Activated CD8-positive, alpha-beta T cell treated with anti-CD3 and anti-CD28 coated beads, Interleukin-2, amount 10 ng/mL, durations not matched to agents 7 days and 5 days (primary cell): ENCODE results near the gene ACSL1. TPM values are rescaled to one million over a fixed set of nuclear protein-coding genes. Genes with fewer than 3 reads are reported as not detected.
A peak's percentile ranks its signal among the peaks of the same experiment; 100 is the strongest.

Experiments used
- ATAC-seq: fragments of 150-1000 bp; cut with Tn5 transposase; one replicate; pipeline ENCODE4 v1.10.0; 2021; ENCODE audit warnings: moderate library complexity
- CTCF ChIA-PET: fragments of 350-600 bp; sonication (Branson Sonifier 250); formaldehyde crosslinking; loops from one replicate; lab custom pipeline; 2021; ENCODE audit warnings: antibody characterized with exemption; lab: Charles Lee
- POLR2A ChIA-PET: fragments of 350-600 bp; sonication (Branson Sonifier 250); formaldehyde crosslinking; loops from one replicate; lab custom pipeline; 2021; ENCODE audit warnings: antibody characterized with exemption; lab: Charles Lee
- DNase-seq: peaks from one replicate; pipeline ENCODE4 v3.0.0-alpha.2; 2020
- H3K27ac Mint-ChIP-seq: one replicate; pipeline ENCODE4 v1.8.0; 2021; ENCODE audit warnings: mild to moderate bottlenecking, mixed read lengths
- H3K27me3 Mint-ChIP-seq: one replicate; pipeline ENCODE4 v1.8.0; 2021; ENCODE audit warnings: low read depth, mixed read lengths
- H3K36me3 Mint-ChIP-seq: one replicate; pipeline ENCODE4 v1.8.0; 2021; ENCODE audit warnings: low read depth, mixed read lengths
- H3K4me1 Mint-ChIP-seq: one replicate; pipeline ENCODE4 v1.8.0; 2021; ENCODE audit warnings: low read depth, mixed read lengths
- H3K4me3 Mint-ChIP-seq: one replicate; pipeline ENCODE4 v1.8.0; 2021; ENCODE audit warnings: mild to moderate bottlenecking, mixed read lengths
- H3K9me3 Mint-ChIP-seq: one replicate; pipeline ENCODE4 v1.8.0; 2022; ENCODE audit warnings: mixed read lengths; ENCODE audit not compliant: insufficient read depth
- total RNA-seq, 2 experiments: library from RNA; stranded (reverse); gene quantifications; one replicate each; pipeline ENCODE4 v1.2.3, GENCODE V29; 2021

Gene ACSL1
- total RNA-seq, 2 experiments from 2014 or later: 7.5 to 8.7 TPM

DNA sequence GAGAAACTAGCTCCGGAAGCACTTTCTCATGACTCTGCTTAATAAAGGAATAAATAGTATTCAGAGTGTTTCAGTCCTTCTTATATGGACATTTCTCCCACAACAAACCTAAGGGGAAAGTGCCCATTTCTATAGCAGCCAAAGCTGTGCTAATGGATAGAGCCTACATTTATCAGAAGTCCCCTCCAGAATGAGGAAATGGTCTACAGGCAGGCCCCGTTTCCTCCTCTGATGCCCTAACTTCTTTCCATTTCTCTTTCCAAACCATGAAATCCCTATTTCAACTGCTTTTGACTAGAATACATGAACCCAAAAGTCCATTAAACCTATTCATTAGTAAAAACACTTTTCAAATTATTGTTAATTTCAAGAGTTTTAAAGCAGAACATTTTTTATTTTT is 4.5 kb downstream of the ACSL1 start:
- Mint-ChIP-seq H3K36me3 (no peaks in the 10 kb centered on the region), H3K4me1 (peaks cover 40% of the 10 kb centered on the region), H3K27ac (no peak overlapping the region), H3K4me3 (no peak overlapping the region), H3K9me3 (no peaks in the 10 kb centered on the region), H3K27me3 (no peaks in the 10 kb centered on the region)
- POLR2A ChIA-PET: interaction anchor here (0.7 kb wide), 1 partner anchor 557 kb away, joined by 3 read pairs; no protein-coding TSS in a partner anchor
- no peak for ATAC-seq
- DNase-seq: no peak
- CTCF ChIA-PET: interaction anchor here (1.1 to 4.8 kb wide), 6 partner anchors 16 to 315 kb away, joined by 3 to 32 read pairs (median 4); partner anchors contain the start of gene CENPU

DNA sequence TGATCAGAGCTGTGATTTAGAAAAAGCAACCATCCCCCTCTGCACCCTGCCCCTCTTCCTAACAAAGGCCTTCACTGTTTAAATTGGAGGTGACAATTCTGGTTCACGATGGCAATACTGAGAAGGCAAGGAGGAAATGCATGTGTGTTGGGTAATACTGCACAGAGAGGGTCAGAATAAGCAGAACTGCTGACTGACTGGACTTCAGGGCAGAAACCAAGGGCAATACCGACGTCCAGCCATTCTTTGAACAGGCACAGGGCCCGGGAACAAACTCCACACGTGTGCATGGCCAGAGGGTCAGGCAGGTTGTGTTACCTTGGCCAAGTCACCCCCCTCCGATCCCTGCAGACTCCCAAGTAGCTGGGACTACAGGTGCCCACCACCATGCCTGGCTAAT is 6.0 kb downstream of the ACSL1 start:
- ChIA-PET POLR2A (interaction anchor here (1.0 kb wide), 1 partner anchor 86 kb away, joined by 4 read pairs; the partner anchor contains the start of gene CENPU), CTCF (interaction anchor here (1.0 to 4.8 kb wide), 4 partner anchors 17 to 73 kb away, joined by 3 to 32 read pairs (median 4); no protein-coding TSS in a partner anchor)
- no peak overlapping the region for H3K27ac Mint-ChIP-seq
- no peaks in the 10 kb centered on the region for H3K9me3 Mint-ChIP-seq
- ATAC-seq: no peak
- H3K4me3 Mint-ChIP-seq: no peak overlapping the region
- H3K4me1 Mint-ChIP-seq: peaks cover 47% of the 10 kb centered on the region
- H3K36me3 Mint-ChIP-seq: no peaks in the 10 kb centered on the region
- DNase-seq: no peak
- no peaks in the 10 kb centered on the region for H3K27me3 Mint-ChIP-seq

DNA sequence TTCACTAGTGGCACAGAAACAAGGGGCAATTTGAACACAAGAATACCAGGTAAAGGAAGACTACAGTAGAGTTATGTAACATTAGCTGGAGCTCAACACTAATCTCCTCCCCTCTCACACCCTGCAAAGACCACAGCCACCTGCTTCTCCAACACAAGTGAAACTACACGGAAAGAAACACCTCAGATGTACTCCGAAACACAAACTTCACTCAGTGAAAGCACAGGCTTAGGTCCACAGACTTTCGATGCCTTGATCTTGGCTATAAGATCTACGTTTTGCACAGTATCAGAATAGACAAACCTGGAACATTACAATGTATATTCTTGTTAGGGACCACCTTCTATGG is 7.6 kb downstream of the ACSL1 start:
- POLR2A ChIA-PET: no interaction called here
- Mint-ChIP-seq H3K4me1 (peaks cover 33% of the 10 kb centered on the region), H3K36me3 (no peaks in the 10 kb centered on the region), H3K9me3 (no peaks in the 10 kb centered on the region), H3K27me3 (no peaks in the 10 kb centered on the region), H3K4me3 (no peak overlapping the region), H3K27ac (no peak overlapping the region)
- ATAC-seq (peak; percentile 47), DNase-seq (no peak)
- CTCF ChIA-PET: interaction anchor here (1.4 to 4.8 kb wide), 2 partner anchors 11 to 72 kb away, joined by 4 to 32 read pairs; no protein-coding TSS in a partner anchor

DNA sequence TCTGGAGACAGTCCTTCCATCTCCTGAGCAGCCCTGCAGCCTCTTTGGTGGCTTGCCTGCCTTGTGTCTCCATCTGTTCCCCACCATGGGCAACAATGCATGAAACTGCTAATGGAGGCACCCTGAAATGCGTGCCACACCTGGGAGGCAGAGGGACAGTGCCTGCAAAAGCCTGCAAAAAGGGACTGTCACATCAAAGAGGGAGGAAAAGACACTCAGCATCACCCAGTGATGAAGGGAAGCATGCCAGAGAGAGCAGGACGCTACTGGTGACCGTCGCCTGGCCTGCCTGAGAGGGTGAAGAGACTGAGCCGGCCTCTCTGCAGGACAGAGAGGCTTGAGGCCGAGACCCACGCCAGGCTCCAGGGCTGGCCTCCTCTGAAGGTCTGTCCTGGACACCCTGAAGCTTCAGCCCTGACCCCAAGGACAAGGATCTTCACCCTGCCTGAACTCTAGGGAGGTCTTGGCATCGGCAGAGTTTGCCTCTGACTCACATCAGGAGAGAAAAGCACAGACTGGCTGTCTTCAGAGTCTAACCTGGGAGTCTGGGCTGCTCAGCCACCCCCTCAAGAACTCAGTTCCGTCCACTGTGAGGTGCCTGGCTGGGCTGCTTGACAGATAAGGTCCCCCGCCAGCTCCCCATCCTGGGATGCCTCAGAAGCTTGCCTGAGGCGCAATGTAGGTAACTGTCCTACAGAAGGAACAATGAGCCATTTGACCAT is 8.1 kb downstream of the ACSL1 start:
- ChIA-PET POLR2A (no interaction called here), CTCF (interaction anchor here (1.4 to 4.8 kb wide), 2 partner anchors 11 to 71 kb away, joined by 4 to 32 read pairs; no protein-coding TSS in a partner anchor)
- Mint-ChIP-seq H3K4me3 (no peak overlapping the region), H3K27ac (no peak overlapping the region), H3K9me3 (no peaks in the 10 kb centered on the region), H3K36me3 (no peaks in the 10 kb centered on the region), H3K27me3 (no peaks in the 10 kb centered on the region), H3K4me1 (peaks cover 28% of the 10 kb centered on the region)
- ATAC-seq (peak; percentile 16), DNase-seq (no peak)

DNA sequence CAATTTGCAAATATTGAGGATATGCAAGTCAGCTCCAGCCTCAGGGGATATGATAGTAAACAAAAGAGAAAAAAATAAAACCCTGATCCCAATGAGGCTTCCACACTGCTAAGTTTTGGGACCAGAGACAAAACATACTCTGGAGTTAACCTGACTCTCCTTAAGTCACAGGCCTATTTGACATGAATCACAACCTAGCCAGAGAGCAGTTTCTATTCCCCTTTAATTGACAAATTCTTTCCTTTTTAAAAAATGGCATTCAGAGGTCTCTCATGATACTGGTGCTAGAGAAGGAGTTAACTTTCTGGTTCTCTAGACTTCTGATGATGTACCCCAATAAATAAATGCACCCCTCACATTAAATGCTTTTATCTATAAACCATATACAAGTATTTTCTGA is 8.8 kb downstream of the ACSL1 start:
- no peaks in the 10 kb centered on the region for H3K9me3 Mint-ChIP-seq
- H3K36me3 Mint-ChIP-seq: no peaks in the 10 kb centered on the region
- H3K4me3 Mint-ChIP-seq: no peak overlapping the region
- ChIA-PET POLR2A (no interaction called here), CTCF (interaction anchor here (1.2 kb wide), 1 partner anchor 72 kb away, joined by 3 read pairs; no protein-coding TSS in a partner anchor)
- H3K27ac Mint-ChIP-seq: no peak overlapping the region
- no peaks in the 10 kb centered on the region for H3K27me3 Mint-ChIP-seq
- ATAC-seq: no peak
- no peak for DNase-seq
- peaks cover 28% of the 10 kb centered on the region for H3K4me1 Mint-ChIP-seq

DNA sequence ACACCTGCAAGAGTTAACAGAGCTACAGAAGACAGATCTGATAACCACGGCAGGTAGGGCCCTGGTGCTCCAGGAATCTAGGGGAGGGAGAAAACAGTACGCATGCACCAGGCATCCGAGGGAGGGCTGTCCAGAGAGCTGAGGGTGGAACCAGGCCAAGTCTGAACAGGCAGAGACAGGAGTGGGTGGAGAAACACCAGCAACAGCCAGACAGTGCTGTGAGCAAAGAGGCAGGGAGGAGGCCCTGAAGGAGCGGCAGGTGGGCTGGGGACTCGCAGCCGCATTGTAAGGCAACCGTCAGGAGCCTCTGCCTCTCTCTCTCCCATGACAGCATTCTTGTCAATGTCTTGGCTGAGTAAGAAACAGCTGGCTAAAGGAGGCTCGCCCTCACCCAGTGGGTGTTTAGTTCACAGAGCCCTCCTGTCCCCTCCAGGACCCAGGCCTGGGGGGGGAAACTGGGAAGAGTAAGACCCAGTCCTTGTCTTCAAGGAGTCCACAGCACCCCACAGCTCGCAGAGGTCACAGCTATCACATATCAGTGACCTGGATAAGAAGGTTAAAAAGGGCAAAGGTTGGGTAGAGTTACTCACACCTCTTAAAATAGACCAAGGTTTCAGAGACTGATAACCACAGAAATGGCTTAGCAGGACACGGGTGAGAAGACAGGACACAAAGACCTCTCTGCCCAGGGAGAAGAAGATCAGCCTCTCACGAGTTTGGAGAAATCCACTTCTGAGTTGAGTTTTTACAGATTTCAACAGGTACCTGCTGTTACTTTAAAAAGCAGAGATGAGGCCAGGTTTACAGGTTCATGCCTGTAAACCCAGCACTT is 10.5 kb downstream of the ACSL1 start:
- CTCF ChIA-PET: interaction anchor here (1.4 kb wide), 1 partner anchor 70 kb away, joined by 5 read pairs; no protein-coding TSS in a partner anchor
- no peak for DNase-seq

DNA sequence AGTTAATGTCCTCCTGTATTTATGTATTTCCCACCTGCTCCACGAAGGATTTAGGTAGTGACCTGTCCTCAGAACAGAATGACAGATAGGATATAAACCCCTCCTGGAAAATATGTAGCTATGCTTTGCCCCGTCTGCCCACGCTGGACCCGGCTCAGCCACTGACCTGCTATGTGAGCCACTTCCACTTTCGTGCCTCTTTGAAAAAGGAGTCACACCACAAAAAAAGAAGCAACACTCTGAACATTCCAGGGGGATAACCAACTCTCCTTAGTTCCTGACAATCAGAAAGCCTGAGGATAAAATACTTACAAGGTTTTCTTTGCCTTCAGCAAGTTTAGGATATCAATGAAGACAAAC is 11.1 kb downstream of the ACSL1 start:
- Mint-ChIP-seq H3K4me1 (peaks cover 25% of the 10 kb centered on the region), H3K27me3 (no peaks in the 10 kb centered on the region), H3K36me3 (no peaks in the 10 kb centered on the region), H3K9me3 (no peaks in the 10 kb centered on the region), H3K27ac (no peak overlapping the region), H3K4me3 (no peak overlapping the region)
- DNase-seq (no peak), ATAC-seq (no peak)
- POLR2A ChIA-PET: no interaction called here
- CTCF ChIA-PET: interaction anchor here (1.4 kb wide), 1 partner anchor 69 kb away, joined by 5 read pairs; no protein-coding TSS in a partner anchor

More for the DNA sequence above, 10.5 kb downstream of the ACSL1 start:
- POLR2A ChIA-PET: no interaction called here
- Mint-ChIP-seq H3K9me3 (no peaks in the 10 kb centered on the region), H3K27ac (no peak overlapping the region), H3K36me3 (no peaks in the 10 kb centered on the region), H3K27me3 (no peaks in the 10 kb centered on the region), H3K4me3 (no peak overlapping the region), H3K4me1 (peaks cover 27% of the 10 kb centered on the region)
- peak; percentile 22 for ATAC-seq

DNA sequence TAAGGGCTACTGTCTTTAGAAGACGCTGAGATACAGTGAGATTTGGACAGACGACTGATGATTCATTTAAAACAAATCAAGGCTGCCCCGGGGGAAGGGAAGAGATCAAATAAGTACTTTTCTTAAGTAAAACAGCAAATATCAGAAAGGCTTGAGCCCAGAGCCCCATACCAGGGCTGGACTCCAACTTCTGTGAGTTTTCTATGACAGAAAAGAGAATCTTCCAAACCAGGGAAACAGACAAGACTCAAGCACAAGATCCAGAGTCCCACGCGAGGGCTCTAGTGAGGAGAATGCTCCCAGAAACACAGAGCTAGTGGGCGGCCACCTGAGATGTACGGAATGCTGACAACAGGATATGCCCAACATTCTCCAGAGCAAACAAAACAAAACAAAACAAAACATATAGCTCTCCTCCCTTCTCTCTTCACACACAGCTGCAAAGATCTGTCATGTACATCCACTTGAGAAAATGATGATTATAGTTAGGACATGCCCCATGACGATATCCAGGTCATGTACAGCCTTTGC is 13.1 kb downstream of the ACSL1 start:
- Mint-ChIP-seq H3K4me1 (peaks cover 16% of the 10 kb centered on the region), H3K27me3 (no peaks in the 10 kb centered on the region), H3K27ac (no peak overlapping the region), H3K36me3 (no peaks in the 10 kb centered on the region), H3K4me3 (no peak overlapping the region), H3K9me3 (no peaks in the 10 kb centered on the region)
- ATAC-seq (no peak), DNase-seq (no peak)
- POLR2A ChIA-PET: no interaction called here
- CTCF ChIA-PET: interaction anchor here (0.9 kb wide), 1 partner anchor 11 kb away, joined by 3 read pairs; no protein-coding TSS in a partner anchor

DNA sequence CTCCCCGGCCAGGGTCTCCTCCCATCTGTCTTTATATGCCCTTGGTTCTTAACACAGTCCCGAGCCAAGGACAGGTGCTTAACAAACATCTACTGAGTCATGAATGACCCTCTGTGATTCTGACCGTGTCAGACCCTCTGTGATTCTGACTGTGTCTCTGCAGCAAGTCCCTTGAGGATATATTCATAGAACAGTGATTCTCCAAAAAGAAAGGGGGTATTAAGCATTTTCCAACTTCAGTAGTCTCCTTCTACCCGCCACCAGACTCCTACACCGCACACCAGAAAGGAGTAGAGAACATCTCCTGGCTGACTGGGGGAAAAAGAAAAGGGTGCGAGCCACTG is 13.6 kb downstream of the ACSL1 start:
- Mint-ChIP-seq H3K9me3 (no peaks in the 10 kb centered on the region), H3K36me3 (no peaks in the 10 kb centered on the region), H3K27me3 (no peaks in the 10 kb centered on the region), H3K4me3 (no peak overlapping the region), H3K27ac (no peak overlapping the region), H3K4me1 (peaks cover 16% of the 10 kb centered on the region)
- ChIA-PET POLR2A (no interaction called here), CTCF (no interaction called here)
- ATAC-seq (no peak), DNase-seq (no peak)

DNA sequence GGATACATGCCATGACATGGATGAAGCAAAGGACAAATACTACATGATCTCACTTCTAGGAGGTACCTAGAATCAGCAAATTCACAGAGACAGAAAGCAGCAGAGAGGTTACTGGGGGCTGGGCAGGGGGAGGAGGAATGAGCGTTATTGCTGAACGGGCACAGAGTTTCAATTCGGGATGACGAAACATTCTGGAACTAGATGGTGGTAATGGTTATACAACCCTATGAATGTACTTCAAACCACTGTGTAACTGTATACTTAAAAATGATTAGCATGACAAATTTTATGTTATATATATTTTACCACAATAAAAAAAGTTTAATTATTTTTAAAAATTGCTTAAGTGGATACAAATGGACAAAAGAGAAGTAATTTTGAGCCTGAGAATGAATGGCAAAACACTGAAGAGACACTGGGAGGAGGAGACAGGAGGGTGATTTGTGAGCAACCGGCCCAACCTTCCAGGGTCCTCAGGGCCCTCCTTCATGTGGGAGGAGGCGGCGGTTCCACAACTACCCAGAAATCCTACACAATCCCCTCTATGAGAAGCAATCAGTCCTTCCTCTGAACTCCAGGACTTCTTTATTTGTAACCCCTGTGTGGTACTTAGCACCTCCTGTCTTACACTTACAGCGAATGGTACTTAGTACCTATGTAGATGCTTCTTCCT is 14.1 kb downstream of the ACSL1 start:
- ATAC-seq (no peak), DNase-seq (no peak)
- no peaks in the 10 kb centered on the region for H3K36me3 Mint-ChIP-seq
- ChIA-PET POLR2A (no interaction called here), CTCF (no interaction called here)
- no peak overlapping the region for H3K4me3 Mint-ChIP-seq
- peaks cover 16% of the 10 kb centered on the region for H3K4me1 Mint-ChIP-seq
- no peaks in the 10 kb centered on the region for H3K9me3 Mint-ChIP-seq
- no peaks in the 10 kb centered on the region for H3K27me3 Mint-ChIP-seq
- H3K27ac Mint-ChIP-seq: no peak overlapping the region

DNA sequence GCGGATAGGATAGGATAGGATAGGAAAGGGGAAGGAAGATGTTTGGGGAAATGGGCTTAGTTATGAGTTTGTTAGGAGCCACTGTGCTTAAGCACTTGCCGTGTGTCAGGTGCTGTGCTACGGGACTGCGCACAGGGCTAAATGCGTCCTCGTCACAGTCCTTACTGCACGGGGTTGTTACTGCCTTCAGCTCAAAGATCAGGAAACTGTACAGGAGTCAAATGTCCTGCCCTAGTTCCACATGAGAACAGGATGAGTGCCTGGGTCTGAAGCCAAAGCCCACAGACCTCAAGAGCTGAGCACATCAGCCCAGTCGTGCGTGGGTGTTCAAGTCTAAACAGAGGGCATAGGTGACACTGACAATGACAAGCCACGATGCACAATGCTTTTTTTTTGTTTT is 15.0 kb downstream of the ACSL1 start:
- Mint-ChIP-seq H3K9me3 (no peaks in the 10 kb centered on the region), H3K27ac (no peak overlapping the region), H3K4me1 (peaks cover 13% of the 10 kb centered on the region), H3K27me3 (no peaks in the 10 kb centered on the region), H3K36me3 (no peaks in the 10 kb centered on the region), H3K4me3 (no peak overlapping the region)
- ChIA-PET POLR2A (no interaction called here), CTCF (interaction anchor here (1.0 kb wide), 1 partner anchor 70 kb away, joined by 3 read pairs; no protein-coding TSS in a partner anchor)
- ATAC-seq (no peak), DNase-seq (no peak)
